Activated CD4-positive, CD25-positive, alpha-beta regulatory T cell treated with anti-CD3 and anti-CD28 coated beads, Interleukin-2, amount 50 U/mL, for 72 hours (primary cell): ENCODE measurements around the gene IDUA.

Experiments used
- DNase-seq: peaks from one replicate; pipeline ENCODE4 v3.0.0; 2021

IDUA gene

DNA sequence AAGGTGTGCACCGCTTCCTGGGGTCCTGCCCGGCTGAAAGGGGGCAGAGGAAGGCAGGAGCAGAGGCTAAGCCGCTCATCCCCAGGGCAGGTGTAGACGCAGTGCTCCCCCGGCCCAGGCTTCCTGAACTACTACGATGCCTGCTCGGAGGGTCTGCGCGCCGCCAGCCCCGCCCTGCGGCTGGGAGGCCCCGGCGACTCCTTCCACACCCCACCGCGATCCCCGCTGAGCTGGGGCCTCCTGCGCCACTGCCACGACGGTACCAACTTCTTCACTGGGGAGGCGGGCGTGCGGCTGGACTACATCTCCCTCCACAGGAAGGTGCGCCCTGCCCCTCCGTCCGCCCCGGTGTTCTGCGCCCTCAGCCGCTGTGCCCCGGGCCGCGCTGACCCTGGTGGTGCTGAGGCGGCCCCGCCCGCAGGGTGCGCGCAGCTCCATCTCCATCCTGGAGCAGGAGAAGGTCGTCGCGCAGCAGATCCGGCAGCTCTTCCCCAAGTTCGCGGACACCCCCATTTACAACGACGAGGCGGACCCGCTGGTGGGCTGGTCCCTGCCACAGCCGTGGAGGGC, 14.8 kb downstream of the IDUA start:
- no peak for DNase-seq

DNA sequence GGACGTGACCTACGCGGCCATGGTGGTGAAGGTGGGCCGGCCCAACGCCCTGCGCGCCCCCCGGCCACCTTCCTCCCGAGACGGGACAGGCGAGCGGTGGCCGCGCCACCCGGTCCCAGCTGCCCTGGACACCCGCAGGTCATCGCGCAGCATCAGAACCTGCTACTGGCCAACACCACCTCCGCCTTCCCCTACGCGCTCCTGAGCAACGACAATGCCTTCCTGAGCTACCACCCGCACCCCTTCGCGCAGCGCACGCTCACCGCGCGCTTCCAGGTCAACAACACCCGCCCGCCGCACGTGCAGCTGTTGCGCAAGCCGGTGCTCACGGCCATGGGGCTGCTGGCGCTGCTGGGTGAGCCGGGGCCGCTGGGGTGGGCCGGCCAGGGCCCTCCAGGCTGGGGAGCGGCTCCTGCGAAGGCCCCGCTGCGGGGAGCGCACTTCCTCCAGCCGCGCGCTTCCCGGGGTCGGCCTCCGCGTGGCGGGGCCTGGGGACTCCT, 15.3 kb downstream of the IDUA start:
- DNase-seq: no peak

DNA sequence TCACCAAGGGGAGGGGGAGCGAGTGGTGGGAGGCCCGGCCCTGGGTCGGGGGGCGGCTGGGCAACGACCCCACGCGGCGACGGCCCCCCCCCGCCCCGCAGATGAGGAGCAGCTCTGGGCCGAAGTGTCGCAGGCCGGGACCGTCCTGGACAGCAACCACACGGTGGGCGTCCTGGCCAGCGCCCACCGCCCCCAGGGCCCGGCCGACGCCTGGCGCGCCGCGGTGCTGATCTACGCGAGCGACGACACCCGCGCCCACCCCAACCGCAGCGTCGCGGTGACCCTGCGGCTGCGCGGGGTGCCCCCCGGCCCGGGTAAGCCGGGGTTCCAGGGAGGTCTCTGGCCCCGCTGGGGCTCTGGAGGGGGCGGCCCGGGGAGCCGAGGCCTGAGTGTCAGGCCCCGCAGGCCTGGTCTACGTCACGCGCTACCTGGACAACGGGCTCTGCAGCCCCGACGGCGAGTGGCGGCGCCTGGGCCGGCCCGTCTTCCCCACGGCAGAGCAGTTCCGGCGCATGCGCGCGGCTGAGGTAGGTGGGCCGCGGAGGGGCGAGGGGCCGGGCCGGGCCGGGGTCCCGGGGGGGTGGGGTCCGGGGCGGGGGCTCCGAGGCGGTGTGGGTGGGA, 15.9 kb downstream of the IDUA start:
- no peak for DNase-seq

DNA sequence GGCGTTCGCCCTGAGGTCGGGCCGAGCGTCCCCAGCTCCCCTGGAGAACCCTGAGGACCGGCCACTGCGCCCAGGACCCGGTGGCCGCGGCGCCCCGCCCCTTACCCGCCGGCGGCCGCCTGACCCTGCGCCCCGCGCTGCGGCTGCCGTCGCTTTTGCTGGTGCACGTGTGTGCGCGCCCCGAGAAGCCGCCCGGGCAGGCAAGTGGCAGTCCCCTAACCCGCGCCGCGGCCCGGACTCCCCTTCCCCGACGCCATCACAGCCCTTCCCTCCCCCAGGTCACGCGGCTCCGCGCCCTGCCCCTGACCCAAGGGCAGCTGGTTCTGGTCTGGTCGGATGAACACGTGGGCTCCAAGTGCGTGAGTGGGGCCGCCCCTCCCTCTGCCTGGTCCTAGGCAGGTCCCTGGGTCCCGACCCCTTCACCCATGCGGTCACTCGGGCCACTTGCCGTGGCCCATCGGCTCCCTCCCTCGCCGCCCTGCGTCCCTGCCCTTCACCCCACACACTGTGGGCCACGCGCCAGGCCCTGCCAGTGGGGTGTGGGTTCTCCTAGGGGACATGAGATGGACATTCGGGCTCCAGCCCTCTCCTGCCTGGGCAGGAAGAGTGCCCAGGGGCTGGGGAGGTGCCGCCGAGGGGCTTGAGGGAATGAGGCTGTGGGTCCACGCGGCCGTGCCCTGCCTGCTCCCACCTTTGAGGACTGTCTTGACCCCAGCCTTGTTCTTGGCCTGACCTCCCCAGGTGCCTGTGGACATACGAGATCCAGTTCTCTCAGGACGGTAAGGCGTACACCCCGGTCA, 16.6 kb downstream of the IDUA start:
- no peak for DNase-seq

DNA sequence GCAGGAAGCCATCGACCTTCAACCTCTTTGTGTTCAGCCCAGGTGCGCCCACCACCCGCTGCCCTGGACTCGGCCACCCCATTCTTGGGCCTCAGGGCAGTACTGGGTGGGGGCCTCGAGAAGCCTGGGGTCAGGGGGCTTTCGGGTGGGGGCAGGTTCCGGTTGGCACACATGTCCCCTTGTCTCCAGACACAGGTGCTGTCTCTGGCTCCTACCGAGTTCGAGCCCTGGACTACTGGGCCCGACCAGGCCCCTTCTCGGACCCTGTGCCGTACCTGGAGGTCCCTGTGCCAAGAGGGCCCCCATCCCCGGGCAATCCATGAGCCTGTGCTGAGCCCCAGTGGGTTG, 17.2 kb downstream of the IDUA start:
- DNase-seq: no peak

DNA sequence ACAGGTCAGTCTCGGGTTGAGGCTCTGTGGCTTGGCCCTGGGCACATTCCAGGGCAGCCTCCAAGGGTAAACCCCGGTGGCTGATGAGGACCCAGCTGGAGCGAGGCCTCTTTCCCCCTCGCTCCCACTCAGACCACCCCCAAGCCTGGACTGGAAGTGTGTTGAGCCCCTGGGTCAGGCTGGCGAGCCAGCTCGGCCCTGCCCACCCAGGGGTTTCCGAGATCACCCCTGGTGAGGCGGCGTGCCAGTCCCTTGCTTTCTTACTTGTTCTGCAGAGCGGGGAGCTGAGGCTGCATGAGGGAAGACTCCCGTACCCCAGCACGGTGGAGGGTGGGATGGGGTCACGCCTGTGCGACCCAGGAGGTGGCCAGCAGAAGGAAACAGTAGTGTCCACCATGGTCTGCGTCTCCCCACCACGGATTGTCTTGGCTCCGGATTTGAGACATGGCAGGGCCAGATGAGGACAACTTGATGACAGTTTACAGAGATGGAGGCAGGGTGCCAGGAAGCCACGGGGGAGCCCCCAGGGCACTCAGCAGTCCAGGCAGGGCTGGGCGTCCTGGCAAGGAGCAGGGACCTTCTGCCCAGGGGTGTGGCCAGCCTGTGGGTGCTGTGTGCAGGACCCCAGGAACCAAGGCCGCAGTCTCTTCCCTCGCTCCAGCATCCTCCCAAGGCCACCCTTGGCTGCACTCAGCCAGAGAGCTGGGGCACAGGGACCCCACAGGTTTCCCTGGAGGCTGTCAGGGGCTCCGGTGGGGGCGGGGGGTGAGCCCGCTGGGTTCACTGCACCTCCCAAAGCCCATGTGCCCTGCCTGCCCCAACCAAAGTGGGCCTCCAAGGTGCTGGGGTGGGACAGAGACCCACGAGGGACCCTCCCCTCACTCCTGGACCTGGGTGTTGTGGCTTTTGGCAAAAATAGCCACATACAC, 18.0 kb downstream of the IDUA start:
- no peak for DNase-seq

DNA sequence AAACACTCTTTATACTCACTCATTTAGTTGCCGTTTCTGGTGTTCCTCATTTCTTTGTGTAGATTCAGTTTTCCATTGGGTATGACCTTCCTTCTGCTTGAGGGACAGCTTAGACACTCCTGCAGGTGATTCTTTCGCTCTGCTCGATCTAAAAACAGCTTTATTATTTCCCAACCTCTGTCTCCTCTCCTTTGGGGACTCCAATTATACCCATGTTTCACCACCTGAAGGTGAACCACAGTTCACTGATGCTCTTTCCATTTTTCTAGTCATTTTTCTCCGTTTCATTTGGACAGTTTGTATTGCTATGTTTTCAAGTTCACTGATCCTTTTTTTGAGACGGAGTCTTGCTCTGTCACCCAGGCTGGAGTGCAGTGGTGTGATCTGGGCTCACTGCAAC, 20.0 kb downstream of the IDUA start:
- no peak for DNase-seq

DNA sequence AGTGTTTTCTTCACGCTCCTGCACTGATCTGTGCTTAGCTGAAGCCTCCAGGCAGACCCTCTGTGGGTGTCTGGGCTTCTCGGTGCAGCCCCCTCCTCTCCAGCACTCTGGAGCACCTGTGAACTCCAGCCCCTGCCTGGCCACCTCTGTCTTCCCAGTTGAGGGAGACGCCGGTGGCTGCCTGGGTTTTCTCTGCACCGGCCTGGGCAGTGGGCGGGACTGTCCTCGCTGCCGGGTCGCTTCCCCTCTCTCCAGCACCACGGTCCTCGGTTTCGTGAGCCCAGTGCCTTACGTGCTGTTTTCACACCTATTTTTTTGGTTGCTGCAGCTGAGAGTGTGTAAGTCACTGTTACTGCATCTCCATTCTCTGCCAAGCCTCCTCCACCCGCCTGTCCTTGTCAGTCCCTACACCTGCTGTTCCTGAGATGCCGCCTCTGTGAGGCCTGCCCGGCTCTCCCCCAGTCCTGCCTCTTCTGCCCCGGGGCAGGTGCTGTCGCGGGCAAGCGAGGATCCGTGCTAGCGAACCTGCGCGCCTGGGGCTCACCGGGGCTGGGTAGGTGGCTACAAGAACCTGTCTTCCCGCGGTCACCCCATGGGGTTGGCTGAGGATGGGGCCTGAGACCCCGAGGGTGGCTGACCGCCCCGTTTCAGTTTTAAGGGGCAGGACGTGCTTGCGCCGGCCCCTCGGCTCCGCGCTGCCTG, 22.1 kb downstream of the IDUA start:
- DNase-seq: peak; percentile 54

DNA sequence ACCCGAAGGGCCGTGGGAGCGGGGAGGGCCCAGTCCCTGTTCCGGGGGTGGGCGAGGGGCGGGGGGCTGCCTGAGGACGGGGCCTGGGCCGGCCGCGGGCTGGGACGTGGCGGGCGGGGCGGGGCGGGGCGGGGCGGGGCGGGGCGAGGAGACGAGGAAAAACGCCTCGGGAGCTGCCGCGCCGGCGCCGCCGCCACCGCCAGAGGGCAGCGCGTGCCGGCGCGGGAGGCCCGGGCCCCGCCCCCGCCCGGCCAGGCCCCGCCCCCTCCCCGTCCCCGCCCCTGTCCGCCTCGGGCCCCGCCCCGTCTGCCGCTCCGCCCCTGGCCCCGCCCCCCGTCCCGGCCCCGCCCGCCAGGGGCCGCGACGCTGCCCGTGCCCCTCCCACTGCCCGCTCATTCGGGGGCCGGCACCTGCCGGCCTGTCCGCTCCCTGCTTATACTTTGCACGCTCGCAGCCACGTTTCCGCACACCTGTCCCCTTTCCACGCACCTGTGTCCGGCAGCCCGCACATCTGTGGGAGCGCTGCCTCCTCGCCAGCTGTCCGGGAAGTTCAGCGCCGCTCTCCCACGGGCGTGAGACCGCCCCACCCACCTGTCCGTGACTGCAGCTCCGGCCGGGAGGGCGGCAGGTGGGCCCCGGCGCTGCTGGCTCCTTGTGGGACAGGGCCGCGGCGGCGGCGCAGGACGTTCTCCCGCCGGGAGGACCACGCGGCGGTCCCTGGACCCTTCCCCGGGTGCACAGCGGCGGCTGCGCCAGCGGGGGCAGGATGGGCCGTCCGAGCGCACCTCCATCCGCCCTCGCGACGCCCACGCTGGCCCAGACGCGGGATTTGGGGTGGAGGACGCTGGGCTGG, 22.9 kb downstream of the IDUA start:
- DNase-seq: peak; percentile 76

DNA sequence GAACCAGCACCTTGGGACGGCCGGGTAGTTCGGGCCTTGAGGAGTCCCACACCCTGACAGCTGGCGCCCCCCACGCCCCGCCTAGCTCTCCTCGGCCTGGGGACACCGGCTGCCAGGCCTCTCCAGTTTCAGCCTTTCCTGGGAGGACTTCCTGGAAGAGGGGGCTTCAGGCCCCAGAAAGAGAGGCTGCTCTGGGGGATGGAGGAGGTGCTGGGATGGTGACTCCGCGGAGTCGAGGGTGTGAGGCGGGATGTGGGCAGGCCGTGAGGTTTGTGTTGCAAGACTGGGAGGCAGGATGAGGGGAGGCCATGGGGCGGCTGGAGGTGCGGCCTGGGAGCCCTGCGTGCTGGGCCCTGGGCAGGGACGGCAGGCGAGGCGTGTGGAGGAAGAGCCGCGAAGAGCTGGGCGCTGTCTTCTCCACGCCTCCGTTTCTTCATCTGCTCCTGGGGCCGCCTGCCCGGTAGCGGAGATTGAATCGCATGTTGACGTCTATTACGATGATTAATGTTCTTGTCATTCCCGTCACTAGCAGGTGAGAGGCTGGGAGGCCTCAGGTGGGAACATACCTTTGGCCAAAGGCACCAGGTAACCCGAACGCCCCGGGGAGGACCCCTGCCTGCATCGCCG, 23.7 kb downstream of the IDUA start:
- peak; percentile 71 for DNase-seq

DNA sequence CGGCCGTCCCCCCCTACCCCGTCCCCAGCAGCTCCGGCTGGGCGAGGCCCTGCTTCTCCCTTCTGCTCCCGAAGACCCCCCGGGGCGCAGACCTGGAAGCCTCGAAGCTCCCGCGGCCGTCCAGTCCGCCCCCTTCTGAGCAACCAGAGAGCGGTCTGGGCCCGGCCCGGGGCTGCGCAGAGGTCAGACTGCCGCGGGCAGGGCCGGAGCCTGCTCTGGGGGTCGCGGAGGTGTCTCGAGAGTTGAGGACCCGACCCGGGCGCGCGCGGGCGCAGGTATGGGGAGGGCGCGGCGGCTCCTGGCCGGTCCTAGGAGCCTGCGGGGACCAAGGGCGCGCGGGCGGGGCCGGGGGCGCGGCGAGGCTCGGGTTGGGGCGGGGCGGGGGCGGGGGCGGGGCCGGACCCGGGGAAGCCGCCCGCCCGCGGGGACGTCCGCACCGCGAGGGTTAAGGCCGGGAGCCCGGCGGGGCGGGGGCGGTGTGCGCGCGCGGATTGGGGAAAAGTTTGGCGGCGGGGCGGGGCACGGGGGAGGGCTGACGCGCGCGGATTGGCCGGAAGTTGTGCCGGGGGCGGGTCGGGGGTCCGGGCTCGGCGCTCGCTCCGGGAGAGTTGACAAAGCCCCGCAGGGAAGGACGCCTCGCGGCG, 24.3 kb downstream of the IDUA start, which contains the start of gene FGFRL1:
Gene FGFRL1 (plus strand): TSS at position 605 of the 644 bp plus-strand sequence. CDS start 860 bp downstream, outside the sequence.
- peak; percentile 91 for DNase-seq

DNA sequence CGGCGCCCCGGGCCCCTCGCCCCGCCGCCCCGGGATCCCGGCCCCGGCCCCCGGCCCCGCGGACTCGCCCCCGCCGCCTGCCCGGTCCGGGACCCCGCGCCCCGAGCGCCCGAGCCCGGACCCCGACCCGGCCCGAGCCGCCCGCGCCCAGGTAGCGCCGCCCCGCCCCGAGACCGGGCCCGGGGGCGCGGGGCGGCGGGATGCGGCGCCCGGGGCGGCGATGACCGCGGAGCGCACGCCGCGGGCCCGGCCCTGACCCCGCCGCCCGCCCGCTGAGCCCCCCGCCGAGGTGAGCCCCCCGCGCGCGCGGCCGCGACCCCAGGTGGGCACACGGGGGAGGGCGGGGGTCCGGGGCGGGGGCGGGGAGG, 24.8 kb downstream of the IDUA start:
- no peak for DNase-seq

DNA sequence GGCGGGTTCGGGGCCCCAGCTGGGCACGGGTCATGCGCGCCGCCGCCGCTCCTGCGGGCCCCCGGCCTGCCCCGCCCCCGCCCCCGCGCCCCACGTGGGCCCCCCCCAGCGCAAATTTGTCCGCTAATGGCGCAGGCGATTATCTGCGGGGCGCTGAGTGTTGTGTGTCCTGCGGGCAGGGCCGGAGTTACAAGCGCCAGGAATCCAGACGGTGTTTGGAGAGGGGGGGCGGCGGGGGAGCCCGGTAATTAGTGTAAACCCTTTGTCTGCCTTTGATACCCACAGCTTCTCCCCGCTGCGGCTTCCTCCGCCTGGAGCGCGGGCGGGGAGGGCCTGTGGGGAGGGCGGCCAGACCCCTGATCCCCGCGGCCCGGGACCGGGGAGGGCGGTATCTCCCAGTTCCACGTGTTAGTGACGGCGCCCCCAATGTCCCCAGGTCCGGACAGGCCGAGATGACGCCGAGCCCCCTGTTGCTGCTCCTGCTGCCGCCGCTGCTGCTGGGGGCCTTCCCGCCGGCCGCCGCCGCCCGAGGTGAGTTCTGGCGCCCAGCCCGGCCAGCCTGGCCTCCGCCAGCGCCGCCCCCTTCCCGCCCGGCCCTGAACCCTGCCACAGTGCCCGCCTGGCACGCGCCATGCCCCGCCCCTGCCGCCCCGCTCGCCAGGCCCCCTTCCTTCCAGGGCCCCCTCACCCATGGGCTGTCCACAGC, 25.3 kb downstream of the IDUA start:
- DNase-seq: no peak

DNA sequence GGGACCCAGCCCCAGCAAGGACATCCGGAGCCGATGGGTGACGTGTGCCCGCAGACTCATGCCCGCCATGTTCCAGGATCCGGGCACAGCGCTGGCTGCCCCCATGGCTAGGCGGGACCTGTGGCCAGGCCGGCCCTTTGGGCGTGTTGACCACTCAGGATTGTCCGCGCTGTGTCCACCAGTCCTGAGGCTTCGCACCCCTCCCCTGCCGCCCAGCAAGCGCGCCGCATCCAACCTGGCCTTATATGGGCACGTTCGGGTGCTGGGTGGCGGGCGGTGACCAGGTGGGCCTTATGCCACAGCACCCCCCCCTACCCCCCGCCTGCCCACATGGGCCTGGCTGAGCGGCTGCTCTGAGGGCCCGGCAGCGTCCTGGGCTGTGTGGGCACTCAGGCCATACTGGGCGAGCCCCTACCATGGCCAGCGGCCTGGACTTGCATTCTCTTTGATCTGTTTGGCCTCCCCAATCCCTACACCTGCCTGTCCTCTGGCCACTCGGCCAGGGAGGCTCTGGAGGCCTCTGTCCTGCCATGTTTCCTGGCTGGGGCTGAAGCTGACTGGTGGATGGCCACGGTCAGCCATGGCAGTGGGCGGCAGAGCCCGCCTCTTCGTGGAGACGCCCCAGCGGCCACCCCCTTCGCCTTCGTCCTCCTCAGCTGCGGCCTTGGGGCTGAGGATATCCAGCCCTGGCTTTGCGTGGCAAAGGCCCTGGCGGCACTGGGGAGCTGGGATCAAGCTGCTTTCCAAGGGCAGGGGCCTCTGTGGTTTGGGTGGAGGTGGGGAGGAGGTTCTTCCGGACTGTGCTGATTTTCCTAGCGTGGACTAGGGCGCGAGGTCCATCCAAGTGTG, 26.6 kb downstream of the IDUA start:
- DNase-seq: no peak

DNA sequence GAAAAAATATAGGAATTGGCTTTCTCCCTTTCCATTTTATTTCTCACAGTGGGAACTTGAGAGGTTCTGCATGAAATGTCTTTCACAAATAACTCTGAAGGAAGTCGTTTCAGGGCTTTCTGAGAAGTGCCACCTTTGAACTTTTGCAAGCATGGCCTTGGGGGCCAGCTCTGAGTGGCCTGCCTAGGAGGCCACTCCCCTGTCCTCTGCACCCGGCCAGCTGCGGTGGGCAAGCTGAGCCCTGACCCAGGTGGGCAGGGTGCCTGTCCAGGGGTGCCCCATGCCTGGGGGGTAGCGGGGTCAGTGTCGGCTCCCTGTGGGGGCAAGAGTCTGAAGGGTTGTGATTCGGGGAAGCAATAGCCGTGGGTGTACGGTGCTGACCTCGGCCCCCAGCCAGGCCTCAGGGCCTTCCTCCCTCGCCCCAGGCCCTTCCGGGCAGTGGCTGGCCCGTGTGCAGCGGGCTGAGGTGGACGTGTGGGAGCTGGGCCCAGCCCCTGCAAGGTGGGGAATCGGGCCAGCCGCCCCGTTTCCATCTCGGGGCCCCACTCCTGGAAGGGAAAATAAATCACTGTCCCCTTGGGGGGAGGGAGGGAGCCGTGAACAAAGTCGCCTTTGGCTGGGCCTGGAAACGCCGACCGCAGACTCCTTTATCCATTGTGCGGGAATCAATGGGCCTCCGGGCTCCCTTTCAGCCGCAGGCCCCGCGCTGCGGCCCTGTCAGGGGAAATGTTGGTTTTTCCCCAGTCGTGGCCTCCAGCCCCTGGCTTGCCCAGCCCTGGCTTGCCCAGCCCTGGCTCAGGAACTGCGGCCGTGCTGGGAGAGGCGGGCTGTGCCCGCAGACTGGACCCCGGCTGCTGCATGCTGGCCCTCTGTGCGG, 27.7 kb downstream of the IDUA start:
- no peak for DNase-seq

DNA sequence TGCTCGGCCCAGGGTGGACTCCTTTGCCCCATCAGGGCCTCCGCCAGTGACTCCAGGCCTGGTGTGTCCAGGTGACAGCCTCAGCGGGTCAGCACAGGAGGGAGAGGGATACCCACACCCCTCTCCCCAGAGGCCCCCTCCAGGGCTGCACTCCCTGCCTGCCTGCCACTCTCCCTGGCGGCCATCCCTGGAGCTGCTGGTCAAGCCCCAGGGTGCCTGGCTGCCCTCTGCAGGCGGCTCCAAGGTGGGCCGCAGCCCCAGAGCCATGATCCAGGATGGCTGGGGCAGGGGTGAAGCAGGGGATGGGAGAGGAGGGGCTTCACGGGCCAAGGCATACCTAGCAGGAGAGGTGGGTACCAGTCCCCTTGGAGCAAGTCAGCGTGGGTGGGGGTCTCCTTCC, 28.3 kb downstream of the IDUA start:
- no peak for DNase-seq

DNA sequence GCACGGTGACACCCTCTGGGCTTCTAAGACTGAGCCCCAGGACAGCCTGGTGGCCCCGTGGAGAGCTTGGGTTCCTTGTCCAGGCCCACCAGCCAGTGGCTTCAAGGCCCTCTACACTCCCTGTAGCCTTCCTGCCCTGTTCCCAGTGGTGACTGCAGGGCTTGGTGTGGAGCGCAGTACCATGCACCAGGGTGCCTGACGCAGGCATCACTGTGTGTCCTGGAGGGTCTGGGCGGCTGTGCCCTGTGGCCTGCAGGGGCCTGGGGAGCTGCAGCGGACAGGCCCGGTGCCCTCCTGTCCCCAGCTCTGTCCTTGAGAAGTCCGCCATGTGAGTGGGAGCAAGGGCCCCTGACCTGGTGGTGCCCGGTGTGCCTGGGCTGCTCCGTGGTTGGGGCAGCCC, 28.9 kb downstream of the IDUA start:
- DNase-seq: no peak

DNA sequence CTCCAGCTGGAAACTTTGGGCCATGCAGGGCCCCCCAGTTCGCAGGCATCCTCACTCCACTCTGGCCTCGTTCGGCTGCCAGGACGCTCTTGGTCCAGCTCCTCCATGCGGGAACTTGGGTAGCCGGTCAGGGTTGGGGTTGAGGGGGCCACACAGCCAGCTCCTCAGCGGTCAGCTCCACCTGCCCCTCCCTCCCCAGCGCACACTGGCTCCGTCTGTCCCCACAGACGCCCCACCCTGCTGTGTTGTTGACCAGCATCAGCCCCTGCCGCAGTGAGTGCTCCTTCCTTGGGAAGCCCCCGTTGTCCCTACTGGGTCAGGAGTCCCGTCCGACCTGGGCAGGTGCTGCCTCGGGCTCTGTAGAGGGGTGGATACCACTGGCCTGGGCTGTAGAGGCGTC, 30.4 kb downstream of the IDUA start:
- no peak for DNase-seq
